Keratinocyte (primary cell): ENCODE data around the gene MPPED1.

Experiments used
- EZH2 ChIP-seq: IDR thresholded peaks from one replicate; pipeline ENCODE4 v1.6.1; 2012; ENCODE audit warnings: inconsistent platforms, mild to moderate bottlenecking, low read length, moderate library complexity
- TF ChIP-seq, protein P1 (sequence below), 3 experiments: IDR thresholded peaks in 1 of 3; conservative IDR thresholded peaks in 1 of 3; optimal IDR thresholded peaks in 1 of 3; 2 replicates in 2 of 3; 3 replicates in 1 of 3; pipeline versions ENCODE3 to v1.5.1; 2011; ENCODE audit warnings: low read length in 3 of 3, mild to moderate bottlenecking in 3 of 3, moderate library complexity in 2 of 3, control low read depth in 1 of 3, inconsistent platforms in 1 of 3; ENCODE audit not compliant: insufficient read depth in 2 of 3; ENCODE audit errors: extremely low read depth in 1 of 3

DNA sequence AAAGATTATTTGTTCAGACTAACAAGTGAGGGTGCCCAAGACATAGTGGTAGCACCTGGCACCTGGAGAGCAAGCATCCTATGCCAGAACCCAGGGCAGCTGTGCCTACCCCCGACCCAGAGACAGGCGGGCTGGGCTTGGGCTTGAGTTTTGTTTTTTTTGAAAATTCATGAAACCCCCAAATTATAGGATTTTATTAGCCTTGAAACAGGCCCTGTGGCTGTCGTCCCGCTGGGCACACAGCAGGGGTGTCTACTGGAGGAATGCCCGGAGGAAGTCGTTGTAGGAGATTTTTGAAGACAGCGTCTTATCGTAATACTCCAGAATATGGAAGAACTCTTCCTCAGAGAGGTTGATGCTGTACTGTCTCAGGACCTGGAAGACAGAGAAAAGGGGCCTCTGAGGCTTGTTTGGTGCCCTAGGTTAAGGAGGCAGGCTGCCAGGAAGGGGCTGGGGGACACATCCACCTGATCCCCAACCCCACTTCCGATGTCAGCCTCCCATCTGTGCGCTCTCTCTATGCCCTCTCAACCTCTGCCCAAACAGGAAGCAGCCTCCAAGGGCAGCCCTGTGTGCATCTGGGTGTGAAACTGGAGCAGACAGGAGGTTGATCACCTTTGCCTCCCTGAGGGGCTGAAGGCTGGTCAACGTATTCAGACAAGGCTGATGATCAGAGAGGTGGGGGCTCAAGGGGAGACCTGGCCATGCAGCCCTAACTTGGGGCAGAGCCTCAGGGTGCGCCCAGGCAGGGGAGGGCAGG, 117.0 kb downstream of the MPPED1 start:
- TF ChIP-seq, protein P1, sequence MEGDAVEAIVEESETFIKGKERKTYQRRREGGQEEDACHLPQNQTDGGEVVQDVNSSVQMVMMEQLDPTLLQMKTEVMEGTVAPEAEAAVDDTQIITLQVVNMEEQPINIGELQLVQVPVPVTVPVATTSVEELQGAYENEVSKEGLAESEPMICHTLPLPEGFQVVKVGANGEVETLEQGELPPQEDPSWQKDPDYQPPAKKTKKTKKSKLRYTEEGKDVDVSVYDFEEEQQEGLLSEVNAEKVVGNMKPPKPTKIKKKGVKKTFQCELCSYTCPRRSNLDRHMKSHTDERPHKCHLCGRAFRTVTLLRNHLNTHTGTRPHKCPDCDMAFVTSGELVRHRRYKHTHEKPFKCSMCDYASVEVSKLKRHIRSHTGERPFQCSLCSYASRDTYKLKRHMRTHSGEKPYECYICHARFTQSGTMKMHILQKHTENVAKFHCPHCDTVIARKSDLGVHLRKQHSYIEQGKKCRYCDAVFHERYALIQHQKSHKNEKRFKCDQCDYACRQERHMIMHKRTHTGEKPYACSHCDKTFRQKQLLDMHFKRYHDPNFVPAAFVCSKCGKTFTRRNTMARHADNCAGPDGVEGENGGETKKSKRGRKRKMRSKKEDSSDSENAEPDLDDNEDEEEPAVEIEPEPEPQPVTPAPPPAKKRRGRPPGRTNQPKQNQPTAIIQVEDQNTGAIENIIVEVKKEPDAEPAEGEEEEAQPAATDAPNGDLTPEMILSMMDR (optimal IDR thresholded peaks at IDR 0.05 in 1 of 3, IDR thresholded peaks at IDR 0.05 in 1 of 3, conservative IDR thresholded peaks at IDR 0.05 in 1 of 3; ENCODE audit: extremely low read depth in 1 of 3, insufficient read depth in 2 of 3, low read length in 3 of 3): no peak
- no peak for TF ChIP-seq EZH2
